H1 (cell line): ENCODE measurements around the gene DIPK1B. TPM values are rescaled to one million over a fixed set of nuclear protein-coding genes. Genes with fewer than 3 reads are reported as not detected.

ENCODE experiments used
- CTCF ChIA-PET: fragments of 300-600 bp; sonication (Branson Sonifier 250); formaldehyde crosslinking; loops from one replicate; lab custom pipeline; 2021; ENCODE audit not compliant: partially characterized antibody; lab: Charles Lee
- POLR2A ChIA-PET: fragments of 300-600 bp; sonication (Branson Sonifier 250); formaldehyde crosslinking; loops from one replicate; lab custom pipeline; 2021; ENCODE audit warnings: inconsistent platforms; ENCODE audit not compliant: partially characterized antibody; lab: Charles Lee
- DNase-seq, 2 experiments: peaks; one replicate each; pipeline versions ENCODE4 v3.0.0 to v3.0.0-alpha.2; 2010 to 2022; ENCODE audit warnings: low spot score in 2 of 2, low read depth in 1 of 2, mixed read lengths in 1 of 2
- FAIRE-seq: peaks from 2 replicates; lab custom pipeline; 2011; peaks lifted over from hg19 to GRCh38; lab: Jason Lieb, UNC
- H2AFZ ChIP-seq: 2 replicates; pipeline ENCODE4 v1.8.1; 2012; ENCODE audit warnings: low read length, inconsistent platforms
- H2AK5ac ChIP-seq: 2 replicates; pipeline ENCODE4 v1.6.1; 2013; ENCODE audit warnings: low read depth, low read length
- H2BK120ac ChIP-seq: replicated peaks from 2 replicates; pipeline ENCODE3; 2013; ENCODE audit warnings: low read depth, low read length, inconsistent platforms
- H2BK12ac ChIP-seq: 2 replicates; pipeline ENCODE4 v1.6.1; 2013; ENCODE audit warnings: low read depth, low read length
- H2BK15ac ChIP-seq: 2 replicates; pipeline ENCODE4 v1.6.1; 2013; ENCODE audit warnings: low read length
- H2BK20ac ChIP-seq: 2 replicates; pipeline ENCODE4 v1.6.1; 2013; ENCODE audit warnings: low read length
- H2BK5ac ChIP-seq: 2 replicates; pipeline ENCODE4 v1.6.1; 2013; ENCODE audit warnings: low read depth, low read length
- H3K14ac ChIP-seq: 2 replicates; pipeline ENCODE4 v1.6.1; 2013; ENCODE audit warnings: inconsistent platforms; ENCODE audit not compliant: insufficient read length
- H3K18ac ChIP-seq: 2 replicates; pipeline ENCODE4 v1.6.1; 2013; ENCODE audit warnings: low read length; ENCODE audit errors: extremely low read depth
- H3K23ac ChIP-seq: 2 replicates; pipeline ENCODE4 v1.6.1; 2013; ENCODE audit warnings: inconsistent platforms; ENCODE audit not compliant: insufficient read length
- H3K23me2 ChIP-seq: 2 replicates; pipeline ENCODE4 v1.6.1; 2013; ENCODE audit warnings: low read depth, low read length
- H3K27ac ChIP-seq: 2 replicates; pipeline ENCODE4 v1.6.1; 2011; ENCODE audit warnings: low read depth, low read length, inconsistent platforms
- H3K27me3 ChIP-seq, 4 experiments: replicated peaks in 1 of 4; 1 replicate in 1 of 4; 2 replicates in 3 of 4; pipeline versions ENCODE4 v1.6.1 to v1.8.1; 2011 to 2013; ENCODE audit warnings: low read length in 3 of 4, mild to moderate bottlenecking in 3 of 4, inconsistent platforms in 2 of 4, mixed read lengths in 2 of 4, moderate library complexity in 1 of 4; ENCODE audit not compliant: control insufficient read depth in 3 of 4, insufficient read depth in 3 of 4; ENCODE audit errors: extremely low read depth in 1 of 4
- H3K36me3 ChIP-seq, 4 experiments: 2 replicates each; pipeline versions ENCODE4 v1.6.1 to v1.8.1; 2011 to 2013; ENCODE audit warnings: mild to moderate bottlenecking in 4 of 4, low read length in 3 of 4, moderate library complexity in 2 of 4, control low read depth in 1 of 4, inconsistent platforms in 1 of 4; ENCODE audit not compliant: insufficient read depth in 4 of 4, control insufficient read depth in 2 of 4
- H3K4ac ChIP-seq: replicated peaks from 2 replicates; pipeline ENCODE3; 2013; ENCODE audit warnings: low read length, low read depth, mixed read lengths, inconsistent platforms; ENCODE audit not compliant: insufficient read length
- H3K4me1 ChIP-seq, 4 experiments: replicated peaks in 1 of 4; 1 replicate in 1 of 4; 2 replicates in 3 of 4; pipeline versions ENCODE4 v1.6.1 to v1.8.1; 2011 to 2013; ENCODE audit warnings: low read length in 3 of 4, inconsistent platforms in 2 of 4, mixed read lengths in 1 of 4; ENCODE audit not compliant: insufficient read depth in 4 of 4, control insufficient read depth in 3 of 4
- H3K4me2 ChIP-seq, 2 experiments: 2 replicates each; pipeline versions ENCODE4 v1.6.1 to v1.8.1; 2011 to 2013; ENCODE audit warnings: low read depth in 2 of 2, low read length in 2 of 2, control low read depth in 1 of 2, inconsistent platforms in 1 of 2, mild to moderate bottlenecking in 1 of 2; ENCODE audit not compliant: insufficient read depth in 1 of 2
- H3K4me3 ChIP-seq, 4 experiments: fragments of 200-600, 300-600 bp in 1 of 4; sonication (generic), shearing (Covaris generic), sonication (Bioruptor Twin) in 1 of 4; 2 replicates each; pipeline versions ENCODE4 v1.5.1 to v1.8.1; 2011 to 2016; ENCODE audit warnings: low read length in 4 of 4, low read depth in 3 of 4, control low read depth in 2 of 4, inconsistent platforms in 2 of 4, mild to moderate bottlenecking in 2 of 4, mixed read lengths in 1 of 4, moderate library complexity in 1 of 4; ENCODE audit not compliant: insufficient read depth in 2 of 4; ENCODE audit errors: extremely low read depth in 1 of 4
- H3K56ac ChIP-seq: replicated peaks from 2 replicates; pipeline ENCODE3; 2013; ENCODE audit warnings: low read depth, mild to moderate bottlenecking, mixed read lengths, low read length, inconsistent platforms; ENCODE audit not compliant: insufficient read length
- H3K79me1 ChIP-seq: 2 replicates; pipeline ENCODE4 v1.6.1; 2013; ENCODE audit warnings: low read depth, low read length, control low read depth
- H3K79me2 ChIP-seq, 2 experiments: 2 replicates each; pipeline versions ENCODE4 v1.6.1 to v1.8.1; 2012 to 2013; ENCODE audit warnings: low read length in 2 of 2, mild to moderate bottlenecking in 2 of 2, inconsistent platforms in 1 of 2; ENCODE audit not compliant: insufficient read depth in 2 of 2, control insufficient read depth in 1 of 2
- H3K9ac ChIP-seq, 4 experiments: replicated peaks in 1 of 4; 1 replicate in 1 of 4; 2 replicates in 3 of 4; pipeline versions ENCODE4 v1.6.1 to v1.8.1; 2011 to 2013; ENCODE audit warnings: low read depth in 3 of 4, low read length in 3 of 4, control low read depth in 2 of 4, mild to moderate bottlenecking in 2 of 4, moderate library complexity in 2 of 4, inconsistent platforms in 1 of 4; ENCODE audit errors: extremely low read depth in 1 of 4
- H3K9me3 ChIP-seq, 2 experiments: 2 replicates each; pipeline versions ENCODE4 v1.6.1 to v1.8.1; 2012 to 2013; ENCODE audit warnings: mild to moderate bottlenecking in 2 of 2, moderate library complexity in 2 of 2, control low read depth in 1 of 2, inconsistent platforms in 1 of 2, low read depth in 1 of 2, low read length in 1 of 2, mixed read lengths in 1 of 2; ENCODE audit not compliant: insufficient read depth in 2 of 2
- H4K20me1 ChIP-seq, 2 experiments: replicated peaks in 1 of 2; 2 replicates each; pipeline versions ENCODE3 to v1.8.1; 2011 to 2013; ENCODE audit warnings: inconsistent platforms in 2 of 2, low read length in 2 of 2, mild to moderate bottlenecking in 1 of 2; ENCODE audit not compliant: insufficient read depth in 2 of 2, control insufficient read depth in 1 of 2
- H4K5ac ChIP-seq: 2 replicates; pipeline ENCODE4 v1.6.1; 2013; ENCODE audit warnings: low read length, low read depth, mixed read lengths, inconsistent platforms; ENCODE audit not compliant: insufficient read length
- H4K8ac ChIP-seq: 2 replicates; pipeline ENCODE4 v1.8.0; 2013; ENCODE audit warnings: mild to moderate bottlenecking, moderate library complexity, low read length, inconsistent platforms; ENCODE audit not compliant: insufficient read depth; ENCODE audit errors: extremely low read depth
- H4K91ac ChIP-seq: replicated peaks from 2 replicates; pipeline ENCODE3; 2013; ENCODE audit warnings: low read length, mixed read lengths, inconsistent platforms; ENCODE audit not compliant: insufficient read length
- CTBP2 ChIP-seq: IDR thresholded peaks from 2 replicates; pipeline ENCODE4 v1.7.0; 2011; ENCODE audit warnings: borderline replicate concordance, mild to moderate bottlenecking, moderate library complexity, mixed read lengths, low read length; ENCODE audit not compliant: insufficient read depth, insufficient read length
- JUND ChIP-seq: IDR thresholded peaks from 2 replicates; pipeline ENCODE4 v1.6.1; 2011; ENCODE audit warnings: mild to moderate bottlenecking, improper control_type of control experiment, low read length
- SP2 ChIP-seq: IDR thresholded peaks from 2 replicates; pipeline ENCODE4 v1.6.1; 2012; ENCODE audit warnings: mild to moderate bottlenecking, low read length, inconsistent platforms
- SRF ChIP-seq: IDR thresholded peaks from 2 replicates; pipeline ENCODE4 v1.6.1; 2011; ENCODE audit warnings: mild to moderate bottlenecking, low read depth, low read length, moderate library complexity
- USF2 ChIP-seq: IDR thresholded peaks from 2 replicates; pipeline ENCODE4 v1.6.1; 2011; ENCODE audit warnings: low read length, improper control_type of control experiment
- WGBS, 2 experiments: shearing (Covaris generic) in 1 of 2; methylation state at CpG; one replicate each; pipeline versions ENCODE4 v1.1.6 to v1.1.7; 2013 to 2015; ENCODE audit warnings: low lambda C conversion rate in 2 of 2, mixed read lengths in 2 of 2, inconsistent platforms in 1 of 2, low coverage in 1 of 2, missing lambda C conversion rate in 1 of 2; ENCODE audit not compliant: insufficient replicate concordance in 2 of 2, insufficient coverage in 1 of 2, insufficient read length in 1 of 2; ENCODE audit errors: extremely low coverage in 1 of 2, missing lambda C conversion rate in 1 of 2; 5-methylcytosine and 5-hydroxymethylcytosine counted together
- polyA plus RNA-seq, 7 experiments: library from polyadenylated mRNA; depleted of rRNA in 3 of 7; stranded (reverse) in 5 of 7; unstranded in 2 of 7; fragments of >200 nt in 5 of 7; fragments of 200-250 nt in 2 of 7; gene quantifications; 1 replicate in 5 of 7; 2 replicates in 1 of 7; 4 replicates in 1 of 7; pipeline versions ENCODE4 v1.2.1 to v1.2.3, GENCODE V29; 2011 to 2013; ENCODE audit warnings: missing spikeins in 2 of 7, mixed read lengths in 2 of 7
- total RNA-seq: library from RNA; stranded (reverse); fragmentation: NEBNext Ultra II Directional; extraction: Animal tissue kit (Norgen Biotek cat#: 25700); gene quantifications from 2 replicates; pipeline ENCODE4 v1.2.1, GENCODE V29; 2021

Gene DIPK1B
- total and polyA plus RNA-seq, 2 of the 8 experiments (the other 6 are each of a cell fraction or from before 2014, with no cell fraction given), result 32.3 to 64.8 TPM

GRCh38 chr9:136685790-136686533 is 26.4 kb upstream of the DIPK1B start:
- H3K79me1 ChIP-seq, result peaks cover 6% of the 10 kb centered on the region
- no peak overlapping the region for H3K56ac ChIP-seq
- H3K9me3 ChIP-seq, result no peaks in the 10 kb centered on the region
- H3K27ac ChIP-seq, result no peak overlapping the region
- no peak overlapping the region for H2BK20ac ChIP-seq
- CTCF ChIA-PET, result interaction anchor here (0.5 to 12.8 kb wide), 5 partner anchors 8 to 201 kb away, joined by 3 to 125 read pairs (median 4); no protein-coding TSS in a partner anchor
- H3K18ac ChIP-seq, result peak overlapping the region; percentile 48
- H2BK120ac ChIP-seq, result no peak overlapping the region
- no peak overlapping the region for H2AK5ac ChIP-seq
- peaks cover 13% of the 10 kb centered on the region; the same call in 1 of the 2 replicates for H3K23me2 ChIP-seq
- H3K4me3 ChIP-seq, result peak overlapping the region; percentile 56 to 85 (median 64)
- peak overlapping the region; percentile 48 to 81 for H3K4me2 ChIP-seq
- H3K79me2 ChIP-seq, result no peaks in the 10 kb centered on the region
- DNase-seq, result peak in 1 of 2 experiments; percentile 56
- peak overlapping the region; percentile 17; the same call in 1 of the 2 replicates for H2BK12ac ChIP-seq
- H4K91ac ChIP-seq, result no peak overlapping the region
- 67% methylated on average over 17 of the region's 19 CpGs; no CpG with 5 or more reads in 1 of the 2 experiments for WGBS, 2 experiments
- peaks cover 2 to 10% of the 10 kb centered on the region in 2 experiments for H4K20me1 ChIP-seq
- FAIRE-seq, result no peak
- no peak overlapping the region; the same call in 1 of the 2 replicates for H4K8ac ChIP-seq
- peaks cover 0 to 11% (median 5%) of the 10 kb centered on the region in 4 experiments; a peak in 4 of 7 replicates for H3K27me3 ChIP-seq
- POLR2A ChIA-PET, result interaction anchor here (1.2 to 3.7 kb wide), 2 partner anchors 33 to 42 kb away, joined by 3 to 29 read pairs; no protein-coding TSS in a partner anchor
- TF ChIP-seq CTBP2 (no peak), SP2 (no peak), USF2 (no peak), JUND (no peak), SRF (no peak)
- H3K23ac ChIP-seq, result no peak overlapping the region
- no peaks in the 10 kb centered on the region for H3K36me3 ChIP-seq
- H2AFZ ChIP-seq, result no peak overlapping the region
- no peak overlapping the region for H2BK15ac ChIP-seq
- no peak overlapping the region for H4K5ac ChIP-seq
- peak overlapping the region in 1 of 4 experiments; percentile 13; a peak in 2 of 7 replicates for H3K9ac ChIP-seq
- H3K4me1 ChIP-seq, result peaks cover 0 to 24% (median 11%) of the 10 kb centered on the region in 4 experiments; a peak in 4 of 7 replicates
- H3K4ac ChIP-seq, result no peak overlapping the region
- no peak overlapping the region for H2BK5ac ChIP-seq
- no peak overlapping the region for H3K14ac ChIP-seq
